Heart left ventricle (tissue), 13 donors: ENCODE results near the gene IL17D.

Experiments
- CTCF ChIP-seq, 12 donors: fragments of 200-600 bp; sonication (generic) in 4 of 12; IDR thresholded peaks; one replicate each; pipeline versions ENCODE4 v1.5.0 to v1.8.0; 2018 to 2022; ENCODE audit warnings: antibody characterized with exemption in 12 of 12, mild to moderate bottlenecking in 5 of 12
- POLR2A ChIP-seq, 2 donors: fragments of 450-650 bp; IDR thresholded peaks; one replicate each; pipeline ENCODE4 v1.6.1; 2017; ENCODE audit warnings: antibody characterized with exemption in 2 of 2, mild to moderate bottlenecking in 2 of 2, moderate library complexity in 2 of 2
- donor health status: ischemic (EF 13 %, LVEDD 7.1; RV severe dilation, severe dysfunction).
- donor health status: DM: no; HTN: yes; CAD: no.
- donor health status: DM: no; HTN: no; CAD: no.
- donor health status: ischemic (EF 25% LVEDD 6.9; RV normal size, moderate dysfunction).
- donor health status: ischemic (EF 25% LVEDD 5.7; RV mildly dilated, moderate dysfunction).
- donor health status: ischemic (EF 35%, LVEDD 5.7; RV mildly dilated, moderate dysfunction).
- donor health status: nonischemic (EF 11% LVEDD 7.7; RV severe dilation, severe dysfunction).
- donor health status: DM: yes; HTN: yes; CAD: no.
- donor health status: PGD.
- donor health status: ischemic (EF 29% LVEDD 5.4; RV normal size, mild dysfunction).
- donor health status: nonischemic (EF 23%, LVEDD 6.1; RV moderate dilation, normal function).

DNA sequence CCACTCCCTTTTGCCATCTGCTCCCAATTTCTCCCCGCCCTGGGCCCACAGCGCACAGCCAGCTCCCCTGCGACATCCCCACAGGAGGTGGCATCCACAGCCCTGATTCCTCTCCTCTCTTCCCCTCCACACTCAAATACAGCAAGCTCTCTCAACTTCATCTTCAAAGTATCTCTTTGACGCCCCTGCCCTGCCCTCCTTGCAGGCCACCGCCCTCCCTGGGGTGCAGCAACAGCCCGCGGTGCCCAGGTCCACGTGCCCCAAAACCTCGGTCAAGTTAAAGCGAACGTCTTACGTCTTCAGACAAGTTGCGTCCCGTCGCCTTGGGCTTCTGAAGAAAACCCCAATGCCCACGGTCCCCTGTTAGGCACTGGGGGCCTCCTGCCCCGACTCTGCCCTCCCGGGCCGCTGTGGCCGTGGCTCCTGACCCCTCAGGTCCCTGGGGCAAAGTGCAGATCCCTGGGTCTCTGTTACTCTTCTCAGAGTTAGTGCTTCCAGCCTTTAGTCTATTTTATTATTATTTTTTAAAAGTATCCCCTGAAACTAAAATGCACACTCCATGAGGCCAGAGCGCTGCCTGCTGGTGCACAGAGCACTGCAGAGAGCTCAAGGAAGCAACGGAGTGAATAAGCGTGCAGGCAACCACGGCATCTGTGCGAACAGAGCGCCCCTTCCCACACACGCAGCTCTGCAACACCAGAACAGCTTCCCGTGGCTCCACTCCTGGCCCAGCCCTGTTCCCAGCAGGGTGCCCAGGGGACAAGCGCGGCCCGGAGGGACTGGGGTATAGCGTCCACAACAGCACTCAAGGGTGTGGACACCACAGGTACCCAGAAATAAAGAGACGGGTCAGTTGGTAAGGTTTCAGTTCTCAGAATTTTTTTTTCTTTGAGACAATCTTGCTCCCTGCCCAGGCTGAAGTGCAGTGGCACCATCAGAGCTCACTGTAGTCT lies 26.4 kb downstream of the IL17D start:
- TF ChIP-seq POLR2A (IDR thresholded peaks at IDR 0.05) = no peak
- no peak for TF ChIP-seq CTCF (IDR thresholded peaks at IDR 0.05)
